ENCODE measurements around the gene SETX.

DNA sequence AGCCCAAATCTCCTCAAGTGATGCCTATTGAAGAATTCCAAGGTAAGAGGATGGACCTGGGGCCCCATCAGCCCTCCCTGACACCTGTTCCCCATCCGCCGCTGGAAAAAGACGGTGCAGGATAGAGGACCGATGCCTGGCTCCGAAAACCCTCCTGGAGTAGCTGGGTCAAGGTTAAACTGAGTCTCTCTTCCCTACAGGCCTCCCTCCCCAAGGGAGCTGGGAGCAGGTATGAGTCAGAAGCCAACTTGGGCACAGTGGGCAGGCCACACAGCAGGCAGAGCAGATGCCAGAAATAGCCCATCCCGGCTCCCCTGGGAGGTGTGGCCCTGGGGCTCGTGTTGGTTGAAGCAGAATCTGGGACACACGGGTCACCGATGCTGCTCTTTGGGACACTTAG, 117.3 kb downstream of the SETX start:
- no peak for TF ChIP-seq POLR2A (IDR thresholded peaks at IDR 0.05; ENCODE audit: low read depth, low read length)
- no peak for TF ChIP-seq POLR2AphosphoS5 (IDR thresholded peaks at IDR 0.05; ENCODE audit: low read depth, low read length)
- no peak for TF ChIP-seq TAF1 (IDR thresholded peaks at IDR 0.05; ENCODE audit: low read depth, low read length)

Data from GM12891 (cell line).